GM19035 (cell line): ENCODE data around the gene C6orf163.

Source experiments
- ATAC-seq: cut with Tn5 transposase; IDR thresholded peaks from one replicate; pipeline ENCODE4 v1.9.1; 2021; ENCODE audit not compliant: unreplicated experiment

Gene C6orf163

DNA sequence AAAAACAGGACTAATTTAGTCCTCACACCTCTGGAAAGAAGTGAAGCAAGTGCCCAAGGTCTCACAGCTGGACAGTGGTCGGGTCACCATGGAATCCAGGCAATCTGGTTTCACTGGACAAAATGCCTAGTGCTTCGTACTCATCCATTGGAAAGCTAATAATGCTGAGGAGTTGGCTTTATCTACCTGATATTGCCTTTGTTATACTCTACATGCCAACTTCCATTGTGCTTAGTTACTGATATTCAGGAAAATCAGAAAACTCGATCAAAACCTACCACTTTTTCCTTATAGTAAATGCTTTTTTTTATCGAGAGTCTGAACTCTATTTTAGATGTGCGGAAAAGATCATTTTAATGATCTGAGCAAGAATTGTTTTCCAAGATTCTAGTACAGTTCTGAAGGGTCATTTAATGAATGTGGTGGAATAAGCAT lies 64.1 kb downstream of the C6orf163 start:
- no peak for ATAC-seq
